Activated T-cell treated with anti-CD3 and anti-CD28 coated beads, Interleukin-2, amount 50 U/mL, for 4 hours (primary cell): Measurements from ENCODE around the gene RASL10A. TPM values are rescaled to one million over a fixed set of nuclear protein-coding genes. Genes with fewer than 3 reads are reported as not detected.

ENCODE experiments used
- ATAC-seq, 2 donors: fragments of 200-7000 bp; cut with Tn5 transposase; one replicate each; pipeline ENCODE4 v1.10.0; 2021
- DNase-seq: peaks from one replicate; pipeline ENCODE4 v3.0.0-alpha.2; 2020
- H3K27me3 Mint-ChIP-seq: one replicate; pipeline ENCODE4 v1.8.0; 2021; ENCODE audit warnings: low read depth, mixed read lengths
- H3K36me3 Mint-ChIP-seq: one replicate; pipeline ENCODE4 v1.8.0; 2022; ENCODE audit warnings: mixed read lengths; ENCODE audit not compliant: insufficient read depth
- H3K4me1 Mint-ChIP-seq: one replicate; pipeline ENCODE4 v1.8.0; 2021; ENCODE audit warnings: low read depth, mixed read lengths
- H3K4me3 Mint-ChIP-seq: one replicate; pipeline ENCODE4 v1.8.0; 2021; ENCODE audit warnings: mild to moderate bottlenecking, moderate library complexity, mixed read lengths
- H3K9me3 Mint-ChIP-seq: one replicate; pipeline ENCODE4 v1.8.0; 2021; ENCODE audit warnings: mixed read lengths
- total RNA-seq, 3 donors: library from RNA; stranded (reverse); gene quantifications; one replicate each; pipeline ENCODE4 v1.2.1, GENCODE V29; 2021

RASL10A gene
- total RNA-seq, 3 donors from 2014 or later, result 0.56 to 0.87 (median 0.79) TPM

- ATAC-seq (no peak), DNase-seq (no peak)
- Mint-ChIP-seq H3K36me3 (peaks cover 51% of the 10 kb centered on the region), H3K27me3 (no peaks in the 10 kb centered on the region), H3K4me1 (peaks cover 7% of the 10 kb centered on the region), H3K9me3 (no peaks in the 10 kb centered on the region), H3K4me3 (no peak overlapping the region)
These were observed 23.1 kb downstream of the RASL10A start for GRCh38 chr22:29292379-29292778.

GRCh38 chr22:29291215-29291614 is 24.3 kb downstream of the RASL10A start:
- H3K9me3 Mint-ChIP-seq, result no peaks in the 10 kb centered on the region
- H3K36me3 Mint-ChIP-seq, result peaks cover 53% of the 10 kb centered on the region
- peak in 1 of 2 donors; percentile 28 for ATAC-seq
- peaks cover 13% of the 10 kb centered on the region for H3K4me1 Mint-ChIP-seq
- no peaks in the 10 kb centered on the region for H3K27me3 Mint-ChIP-seq
- DNase-seq, result no peak
- H3K4me3 Mint-ChIP-seq, result no peak overlapping the region

GRCh38 chr22:29290061-29290460 is 25.4 kb downstream of the RASL10A start:
- peaks cover 49% of the 10 kb centered on the region for H3K36me3 Mint-ChIP-seq
- H3K4me1 Mint-ChIP-seq, result peaks cover 13% of the 10 kb centered on the region
- H3K4me3 Mint-ChIP-seq, result no peak overlapping the region
- DNase-seq (no peak), ATAC-seq (no peak)
- H3K27me3 Mint-ChIP-seq, result no peaks in the 10 kb centered on the region
- H3K9me3 Mint-ChIP-seq, result no peaks in the 10 kb centered on the region

GRCh38 chr22:29288837-29289236 is 26.7 kb downstream of the RASL10A start:
- peaks cover 53% of the 10 kb centered on the region for H3K36me3 Mint-ChIP-seq
- no peak for DNase-seq
- ATAC-seq, result no peak
- H3K27me3 Mint-ChIP-seq, result no peaks in the 10 kb centered on the region
- H3K4me3 Mint-ChIP-seq, result no peak overlapping the region
- no peaks in the 10 kb centered on the region for H3K9me3 Mint-ChIP-seq
- H3K4me1 Mint-ChIP-seq, result peaks cover 13% of the 10 kb centered on the region

GRCh38 chr22:29284196-29284595 is 31.3 kb downstream of the RASL10A start:
- no peak overlapping the region for H3K4me3 Mint-ChIP-seq
- no peaks in the 10 kb centered on the region for H3K9me3 Mint-ChIP-seq
- H3K4me1 Mint-ChIP-seq, result peaks cover 16% of the 10 kb centered on the region
- ATAC-seq (no peak), DNase-seq (no peak)
- no peaks in the 10 kb centered on the region for H3K27me3 Mint-ChIP-seq
- H3K36me3 Mint-ChIP-seq, result peaks cover 47% of the 10 kb centered on the region

- H3K36me3 Mint-ChIP-seq, result peaks cover 60% of the 10 kb centered on the region
- no peak overlapping the region for H3K4me3 Mint-ChIP-seq
- no peak for ATAC-seq
These were observed 37.6 kb downstream of the RASL10A start for GRCh38 chr22:29277927-29278326.

GRCh38 chr22:29275819-29276565 is 39.5 kb downstream of the RASL10A start:
- Mint-ChIP-seq H3K4me3 (no peak overlapping the region), H3K4me1 (peaks cover 69% of the 10 kb centered on the region)
- no peak for ATAC-seq

More at GRCh38 chr22:29277927-29278326, 37.6 kb downstream of the RASL10A start:
- DNase-seq, result no peak
- Mint-ChIP-seq H3K4me1 (peaks cover 52% of the 10 kb centered on the region), H3K9me3 (no peaks in the 10 kb centered on the region), H3K27me3 (no peaks in the 10 kb centered on the region)

GRCh38 chr22:29275167-29275566 is 40.3 kb downstream of the RASL10A start:
- Mint-ChIP-seq H3K4me1 (peaks cover 74% of the 10 kb centered on the region), H3K9me3 (no peaks in the 10 kb centered on the region), H3K4me3 (no peak overlapping the region), H3K36me3 (peaks cover 68% of the 10 kb centered on the region), H3K27me3 (no peaks in the 10 kb centered on the region)
- no peak for ATAC-seq
- DNase-seq, result no peak

More at GRCh38 chr22:29275819-29276565, 39.5 kb downstream of the RASL10A start:
- H3K9me3 Mint-ChIP-seq, result no peaks in the 10 kb centered on the region
- H3K27me3 Mint-ChIP-seq, result no peaks in the 10 kb centered on the region
- no peak for DNase-seq
- peaks cover 63% of the 10 kb centered on the region for H3K36me3 Mint-ChIP-seq

- H3K4me3 Mint-ChIP-seq, result peak overlapping the region; percentile 96
- ATAC-seq (no peak), DNase-seq (no peak)
- no peaks in the 10 kb centered on the region for H3K9me3 Mint-ChIP-seq
- H3K4me1 Mint-ChIP-seq, result peaks cover 73% of the 10 kb centered on the region
- no peaks in the 10 kb centered on the region for H3K27me3 Mint-ChIP-seq
- H3K36me3 Mint-ChIP-seq, result peaks cover 72% of the 10 kb centered on the region
These were observed 42.9 kb downstream of the RASL10A start for GRCh38 chr22:29272624-29273023.

- Mint-ChIP-seq H3K4me1 (peaks cover 66% of the 10 kb centered on the region), H3K27me3 (no peaks in the 10 kb centered on the region), H3K4me3 (peak overlapping the region; percentile 96), H3K9me3 (no peaks in the 10 kb centered on the region), H3K36me3 (peaks cover 62% of the 10 kb centered on the region)
- DNase-seq, result no peak
- no peak for ATAC-seq
These were observed 44.8 kb downstream of the RASL10A start for GRCh38 chr22:29270475-29271271.

GRCh38 chr22:29269731-29270474 is 45.6 kb downstream of the RASL10A start:
- H3K27me3 Mint-ChIP-seq, result no peaks in the 10 kb centered on the region
- H3K4me3 Mint-ChIP-seq, result peak overlapping the region; percentile 96
- H3K36me3 Mint-ChIP-seq, result peaks cover 56% of the 10 kb centered on the region
- H3K4me1 Mint-ChIP-seq, result peaks cover 61% of the 10 kb centered on the region
- no peak for DNase-seq
- no peak for ATAC-seq
- no peaks in the 10 kb centered on the region for H3K9me3 Mint-ChIP-seq

GRCh38 chr22:29269230-29269604 is 46.3 kb downstream of the RASL10A start:
- H3K9me3 Mint-ChIP-seq, result no peaks in the 10 kb centered on the region
- no peak for DNase-seq
- no peaks in the 10 kb centered on the region for H3K27me3 Mint-ChIP-seq
- H3K36me3 Mint-ChIP-seq, result peaks cover 53% of the 10 kb centered on the region
- H3K4me1 Mint-ChIP-seq, result peaks cover 55% of the 10 kb centered on the region
- ATAC-seq, result no peak
- peak overlapping the region; percentile 96 for H3K4me3 Mint-ChIP-seq

- no peaks in the 10 kb centered on the region for H3K27me3 Mint-ChIP-seq
- peak overlapping the region; percentile 96 for H3K4me3 Mint-ChIP-seq
- H3K9me3 Mint-ChIP-seq, result no peaks in the 10 kb centered on the region
- H3K4me1 Mint-ChIP-seq, result peaks cover 50% of the 10 kb centered on the region
- peaks cover 51% of the 10 kb centered on the region for H3K36me3 Mint-ChIP-seq
- ATAC-seq (peak; percentile 29 to 36), DNase-seq (peak; percentile 26)
These were observed 46.8 kb downstream of the RASL10A start for GRCh38 chr22:29268511-29269229.
